Ascending aorta (tissue), 2 donors: ENCODE measurements around the gene TNPO1. TPM values are rescaled to one million over a fixed set of nuclear protein-coding genes. Genes with fewer than 3 reads are reported as not detected.

Experiments
- DNase-seq, 2 donors: peaks; one replicate each; pipeline ENCODE4 v3.0.0-alpha.2; 2019; ENCODE audit warnings: low spot score in 2 of 2
- H3K27ac ChIP-seq, 2 donors: fragments of 200-600 bp; sonication (generic); one replicate each; pipeline ENCODE4 v1.5.1; 2016 to 2017; ENCODE audit warnings: mild to moderate bottlenecking in 1 of 2
- H3K27me3 ChIP-seq: fragments of 200-600 bp; sonication (generic); one replicate; pipeline ENCODE4 v1.5.1; 2017
- H3K36me3 ChIP-seq, 2 donors: fragments of 200-600 bp; sonication (generic); one replicate each; pipeline ENCODE4 v1.5.1; 2016
- H3K4me1 ChIP-seq, 2 donors: fragments of 200-600 bp; sonication (generic); one replicate each; pipeline ENCODE4 v1.5.1; 2016 to 2017; ENCODE audit warnings: mild to moderate bottlenecking in 1 of 2
- H3K4me3 ChIP-seq, 2 donors: fragments of 200-600 bp; sonication (generic); one replicate each; pipeline ENCODE4 v1.5.1; 2016 to 2017; ENCODE audit warnings: mild to moderate bottlenecking in 1 of 2
- H3K9me3 ChIP-seq, 2 donors: fragments of 200-600 bp; sonication (generic); one replicate each; pipeline ENCODE4 v1.5.1; 2016
- intact Hi-C: fragments of 100-400 bp; cut with DNase I; formaldehyde crosslinking; loops from one replicate; pipeline ENCODE4 v1.15.1; 2023
- total RNA-seq: library from RNA; depleted of rRNA; stranded (reverse); fragments of >200 nt; gene quantifications from one replicate; pipeline ENCODE4 v1.1.0, GENCODE V29; 2016
- TF ChIP-seq, protein P1 (sequence below), 3 experiments: fragments of 200-600 bp in 2 of 3; fragments of 450-650 bp in 1 of 3; sonication (generic) in 2 of 3; IDR thresholded peaks; one replicate each; pipeline ENCODE4 v1.5.1; 2016 to 2019; ENCODE audit warnings: antibody characterized with exemption in 3 of 3, mild to moderate bottlenecking in 1 of 3, moderate library complexity in 1 of 3

The TNPO1 gene
- total RNA-seq, 1 donor from 2014 or later: 48.5 TPM

DNA sequence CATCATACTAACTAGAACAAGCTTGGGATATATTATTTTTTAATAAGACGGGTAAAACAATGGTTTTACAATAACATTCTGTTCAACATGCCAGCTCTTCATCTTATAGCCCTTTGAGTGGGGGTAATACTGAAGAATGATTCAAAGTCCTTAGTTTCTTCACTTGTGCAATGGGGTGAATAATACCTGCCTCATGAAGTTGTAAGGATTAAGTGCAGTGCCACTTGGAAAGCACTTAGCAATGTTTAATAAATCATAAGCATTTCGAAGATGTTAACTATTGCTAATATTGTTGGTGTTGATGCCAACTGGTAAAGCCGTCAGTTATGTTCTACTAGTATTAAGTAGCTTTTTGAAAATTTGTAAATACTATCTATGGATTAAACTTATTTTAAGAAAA lies 38.0 kb downstream of the TNPO1 start:
- Histone ChIP-seq H3K27me3 (no peaks in the 10 kb centered on the region), H3K36me3 (peaks cover 9 to 21% of the 10 kb centered on the region in 2 donors)
- intact Hi-C loops: no loop called here

GRCh38 chr5:72855821-72856220 lies 39.4 kb downstream of the TNPO1 start:
- DNase-seq: no peak
- H3K9me3 ChIP-seq: no peaks in the 10 kb centered on the region
- peaks cover 0 to 33% of the 10 kb centered on the region in 2 donors for H3K4me1 ChIP-seq
- H3K27me3 ChIP-seq: no peaks in the 10 kb centered on the region
- H3K4me3 ChIP-seq: no peak overlapping the region
- no peak overlapping the region for H3K27ac ChIP-seq
- intact Hi-C loops: no loop called here
- TF ChIP-seq, protein P1, sequence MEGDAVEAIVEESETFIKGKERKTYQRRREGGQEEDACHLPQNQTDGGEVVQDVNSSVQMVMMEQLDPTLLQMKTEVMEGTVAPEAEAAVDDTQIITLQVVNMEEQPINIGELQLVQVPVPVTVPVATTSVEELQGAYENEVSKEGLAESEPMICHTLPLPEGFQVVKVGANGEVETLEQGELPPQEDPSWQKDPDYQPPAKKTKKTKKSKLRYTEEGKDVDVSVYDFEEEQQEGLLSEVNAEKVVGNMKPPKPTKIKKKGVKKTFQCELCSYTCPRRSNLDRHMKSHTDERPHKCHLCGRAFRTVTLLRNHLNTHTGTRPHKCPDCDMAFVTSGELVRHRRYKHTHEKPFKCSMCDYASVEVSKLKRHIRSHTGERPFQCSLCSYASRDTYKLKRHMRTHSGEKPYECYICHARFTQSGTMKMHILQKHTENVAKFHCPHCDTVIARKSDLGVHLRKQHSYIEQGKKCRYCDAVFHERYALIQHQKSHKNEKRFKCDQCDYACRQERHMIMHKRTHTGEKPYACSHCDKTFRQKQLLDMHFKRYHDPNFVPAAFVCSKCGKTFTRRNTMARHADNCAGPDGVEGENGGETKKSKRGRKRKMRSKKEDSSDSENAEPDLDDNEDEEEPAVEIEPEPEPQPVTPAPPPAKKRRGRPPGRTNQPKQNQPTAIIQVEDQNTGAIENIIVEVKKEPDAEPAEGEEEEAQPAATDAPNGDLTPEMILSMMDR (IDR thresholded peaks at IDR 0.05): no peak
- peaks cover 9 to 25% of the 10 kb centered on the region in 2 donors for H3K36me3 ChIP-seq

More for the DNA sequence above, 38.0 kb downstream of the TNPO1 start:
- Histone ChIP-seq H3K4me1 (peaks cover 0 to 38% of the 10 kb centered on the region in 2 donors), H3K4me3 (no peak overlapping the region), H3K27ac (no peak overlapping the region), H3K9me3 (no peaks in the 10 kb centered on the region)
- TF ChIP-seq, protein P1 (IDR thresholded peaks at IDR 0.05): no peak
- DNase-seq: no peak

GRCh38 chr5:72857396-72857795 lies 40.9 kb downstream of the TNPO1 start:
- H3K27me3 ChIP-seq: no peaks in the 10 kb centered on the region
- no peaks in the 10 kb centered on the region for H3K9me3 ChIP-seq
- peaks cover 0 to 27% of the 10 kb centered on the region in 2 donors for H3K4me1 ChIP-seq
- H3K27ac ChIP-seq: peak overlapping the region in 1 of 2 donors; percentile 5
- no peak overlapping the region for H3K4me3 ChIP-seq
- TF ChIP-seq, protein P1 (IDR thresholded peaks at IDR 0.05): no peak
- H3K36me3 ChIP-seq: peaks cover 14 to 38% of the 10 kb centered on the region in 2 donors
- intact Hi-C loops: no loop called here
- no peak for DNase-seq

DNA sequence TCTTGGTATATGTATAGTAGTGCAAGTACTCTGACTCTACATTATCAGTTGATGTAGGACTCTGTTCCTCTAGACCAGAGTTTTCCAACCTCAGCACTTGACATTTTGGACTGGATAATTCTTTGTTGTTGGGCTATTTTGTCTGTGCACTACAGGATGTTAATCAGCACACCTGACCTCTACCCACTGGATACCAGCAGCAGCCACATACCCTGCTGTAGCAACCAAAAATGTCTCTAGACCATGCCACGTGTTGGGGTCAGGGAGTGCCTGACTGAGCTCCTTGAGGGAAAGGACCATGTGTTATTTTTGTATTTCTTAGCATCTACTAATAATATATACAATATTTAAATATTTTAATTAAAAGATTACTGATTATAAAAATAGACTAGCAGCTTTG lies 42.7 kb downstream of the TNPO1 start:
- Histone ChIP-seq H3K9me3 (no peaks in the 10 kb centered on the region), H3K36me3 (peaks cover 26 to 55% of the 10 kb centered on the region in 2 donors), H3K4me3 (no peak overlapping the region), H3K27me3 (no peaks in the 10 kb centered on the region), H3K27ac (peak overlapping the region in 1 of 2 donors; percentile 34), H3K4me1 (peaks cover 0 to 20% of the 10 kb centered on the region in 2 donors)
- intact Hi-C loops: no loop called here
- TF ChIP-seq, protein P1 (IDR thresholded peaks at IDR 0.05): no peak
- DNase-seq: no peak

GRCh38 chr5:72860499-72860898 lies 44.0 kb downstream of the TNPO1 start:
- Histone ChIP-seq H3K4me1 (peaks cover 0 to 17% of the 10 kb centered on the region in 2 donors), H3K36me3 (peaks cover 29 to 65% of the 10 kb centered on the region in 2 donors), H3K27ac (peak overlapping the region in 1 of 2 donors; percentile 53), H3K4me3 (no peak overlapping the region), H3K27me3 (no peaks in the 10 kb centered on the region), H3K9me3 (no peaks in the 10 kb centered on the region)
- no peak for DNase-seq
- TF ChIP-seq, protein P1 (IDR thresholded peaks at IDR 0.05): no peak
- intact Hi-C loops: no loop called here
